GM13976 (cell line): ENCODE measurements around the gene USH1G.
A peak's percentile ranks its signal among the peaks of the same experiment; 100 is the strongest.

Experiments used
- DNase-seq: peaks from one replicate; pipeline ENCODE4 v3.0.0; 2012; ENCODE audit warnings: low spot score
- in situ Hi-C: fragments of 300-500 bp; cut with MboI; formaldehyde crosslinking; loops from one replicate; pipeline ENCODE4 v1.12.0; 2022; ENCODE audit warnings: low sequenced_read_pairs, mixed read lengths, inconsistent platforms; ENCODE audit not compliant: unreplicated experiment
- TF ChIP-seq, protein P1 (sequence below): IDR thresholded peaks from 2 replicates; pipeline ENCODE4 v1.5.1; 2012; ENCODE audit warnings: borderline replicate concordance, mild to moderate bottlenecking; ENCODE audit not compliant: insufficient read depth; ENCODE audit errors: extremely low read depth, missing control alignments, control extremely low read depth

Gene USH1G

DNA sequence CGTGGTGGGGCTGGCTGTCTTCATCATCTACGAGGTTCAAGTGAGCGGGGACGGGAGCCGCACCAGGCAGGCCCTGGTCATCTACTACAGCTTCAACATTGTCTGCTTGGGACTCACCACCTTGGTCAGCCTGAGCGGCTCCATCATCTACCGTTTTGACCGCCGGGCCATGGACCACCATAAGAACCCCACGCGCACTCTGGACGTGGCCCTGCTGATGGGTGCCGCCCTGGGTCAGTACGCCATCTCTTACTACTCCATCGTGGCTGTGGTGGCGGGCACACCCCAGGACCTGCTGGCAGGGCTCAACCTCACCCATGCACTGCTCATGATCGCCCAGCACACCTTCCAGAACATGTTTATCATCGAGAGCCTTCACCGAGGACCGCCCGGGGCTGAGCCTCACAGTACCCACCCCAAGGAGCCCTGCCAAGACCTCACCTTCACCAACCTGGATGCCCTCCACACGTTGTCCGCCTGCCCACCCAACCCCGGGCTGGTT is 7.5 kb upstream of the USH1G start:
- TF ChIP-seq, protein P1, sequence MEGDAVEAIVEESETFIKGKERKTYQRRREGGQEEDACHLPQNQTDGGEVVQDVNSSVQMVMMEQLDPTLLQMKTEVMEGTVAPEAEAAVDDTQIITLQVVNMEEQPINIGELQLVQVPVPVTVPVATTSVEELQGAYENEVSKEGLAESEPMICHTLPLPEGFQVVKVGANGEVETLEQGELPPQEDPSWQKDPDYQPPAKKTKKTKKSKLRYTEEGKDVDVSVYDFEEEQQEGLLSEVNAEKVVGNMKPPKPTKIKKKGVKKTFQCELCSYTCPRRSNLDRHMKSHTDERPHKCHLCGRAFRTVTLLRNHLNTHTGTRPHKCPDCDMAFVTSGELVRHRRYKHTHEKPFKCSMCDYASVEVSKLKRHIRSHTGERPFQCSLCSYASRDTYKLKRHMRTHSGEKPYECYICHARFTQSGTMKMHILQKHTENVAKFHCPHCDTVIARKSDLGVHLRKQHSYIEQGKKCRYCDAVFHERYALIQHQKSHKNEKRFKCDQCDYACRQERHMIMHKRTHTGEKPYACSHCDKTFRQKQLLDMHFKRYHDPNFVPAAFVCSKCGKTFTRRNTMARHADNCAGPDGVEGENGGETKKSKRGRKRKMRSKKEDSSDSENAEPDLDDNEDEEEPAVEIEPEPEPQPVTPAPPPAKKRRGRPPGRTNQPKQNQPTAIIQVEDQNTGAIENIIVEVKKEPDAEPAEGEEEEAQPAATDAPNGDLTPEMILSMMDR: no peak
- in situ Hi-C loops: no loop called here
- no peak for DNase-seq

DNA sequence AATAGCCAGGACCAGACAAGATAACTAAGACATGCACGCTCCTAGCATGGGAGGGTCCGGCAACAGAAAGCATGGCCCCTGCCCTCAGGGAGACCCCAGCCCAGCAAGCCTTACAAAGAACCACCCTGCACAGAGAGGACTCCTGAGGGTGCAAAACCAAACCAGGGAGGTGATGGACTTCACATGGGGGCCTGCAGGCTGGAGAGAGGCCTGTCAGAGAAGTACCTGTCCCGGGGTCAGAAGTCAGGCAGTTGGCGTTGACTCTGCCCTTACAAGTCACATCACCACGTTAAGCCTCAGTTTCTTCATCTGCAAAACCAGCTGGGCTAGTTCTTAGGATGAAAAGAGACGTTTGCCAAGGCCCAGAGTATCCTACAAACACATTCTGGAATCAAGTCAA is 5.7 kb upstream of the USH1G start:
- TF ChIP-seq, protein P1: no peak
- no peak for DNase-seq
- in situ Hi-C loops: no loop called here

DNA sequence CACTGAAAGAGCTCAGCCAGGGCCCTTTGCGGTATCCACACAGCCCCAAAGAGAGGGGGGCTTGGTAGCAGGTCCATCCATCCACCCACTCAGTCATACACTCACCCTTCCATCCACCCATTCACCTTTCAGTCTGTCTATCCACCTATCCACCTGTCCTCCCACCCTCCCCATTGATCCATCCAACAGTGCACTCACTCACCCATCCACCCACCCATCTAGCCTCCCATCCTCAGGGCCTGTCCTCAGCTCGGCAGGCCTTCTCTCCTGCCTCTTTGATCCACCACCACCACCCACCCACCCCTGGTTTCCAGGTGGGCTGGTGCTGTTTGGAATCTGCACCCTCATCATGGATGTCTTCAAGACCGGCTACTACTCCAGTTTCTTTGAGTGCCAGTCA is 2.2 kb upstream of the USH1G start:
- in situ Hi-C loops: no loop called here
- no peak for DNase-seq
- TF ChIP-seq, protein P1: no peak

DNA sequence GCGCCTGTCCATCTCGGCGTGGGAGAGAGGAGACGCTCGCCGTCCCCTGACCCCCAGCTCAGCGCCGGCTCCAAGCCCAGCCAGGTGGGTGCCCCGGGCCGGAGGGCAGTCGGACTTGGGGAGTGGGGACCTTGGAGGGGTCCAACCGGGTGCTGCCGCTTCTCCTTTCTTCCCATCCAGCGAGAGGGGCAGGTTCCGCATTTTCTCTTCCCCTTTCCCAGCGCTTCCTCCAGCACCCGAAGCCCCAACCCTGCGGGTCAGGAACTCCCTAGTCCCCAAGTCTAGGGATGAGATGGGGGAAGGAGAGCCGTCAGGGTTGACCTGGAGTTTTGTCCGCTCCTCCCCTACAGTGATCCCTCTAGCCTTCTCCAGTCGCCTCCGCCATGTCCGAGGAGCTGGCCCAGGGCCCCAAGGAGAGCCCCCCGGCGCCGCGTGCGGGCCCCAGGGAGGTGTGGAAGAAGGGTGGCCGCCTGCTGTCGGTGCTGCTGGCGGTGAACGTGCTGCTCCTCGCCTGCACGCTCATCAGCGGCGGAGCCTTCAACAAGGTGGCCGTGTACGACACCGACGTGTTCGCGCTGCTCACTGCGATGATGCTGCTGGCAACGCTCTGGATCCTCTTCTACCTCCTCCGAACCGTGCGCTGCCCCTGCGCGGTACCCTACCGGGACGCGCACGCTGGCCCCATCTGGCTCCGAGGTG is 1.3 kb upstream of the USH1G start, which contains the start of gene OTOP2:
TSS of gene OTOP2 (plus strand) at position 24 of the 699 bp plus-strand sequence. CDS start at position 384, 360 bp downstream.
- peak; percentile 58 for DNase-seq
- in situ Hi-C loops: loop anchor here (5.0 kb wide), 1 partner anchor 33 kb away; no protein-coding TSS in a partner anchor
- TF ChIP-seq, protein P1: no peak

DNA sequence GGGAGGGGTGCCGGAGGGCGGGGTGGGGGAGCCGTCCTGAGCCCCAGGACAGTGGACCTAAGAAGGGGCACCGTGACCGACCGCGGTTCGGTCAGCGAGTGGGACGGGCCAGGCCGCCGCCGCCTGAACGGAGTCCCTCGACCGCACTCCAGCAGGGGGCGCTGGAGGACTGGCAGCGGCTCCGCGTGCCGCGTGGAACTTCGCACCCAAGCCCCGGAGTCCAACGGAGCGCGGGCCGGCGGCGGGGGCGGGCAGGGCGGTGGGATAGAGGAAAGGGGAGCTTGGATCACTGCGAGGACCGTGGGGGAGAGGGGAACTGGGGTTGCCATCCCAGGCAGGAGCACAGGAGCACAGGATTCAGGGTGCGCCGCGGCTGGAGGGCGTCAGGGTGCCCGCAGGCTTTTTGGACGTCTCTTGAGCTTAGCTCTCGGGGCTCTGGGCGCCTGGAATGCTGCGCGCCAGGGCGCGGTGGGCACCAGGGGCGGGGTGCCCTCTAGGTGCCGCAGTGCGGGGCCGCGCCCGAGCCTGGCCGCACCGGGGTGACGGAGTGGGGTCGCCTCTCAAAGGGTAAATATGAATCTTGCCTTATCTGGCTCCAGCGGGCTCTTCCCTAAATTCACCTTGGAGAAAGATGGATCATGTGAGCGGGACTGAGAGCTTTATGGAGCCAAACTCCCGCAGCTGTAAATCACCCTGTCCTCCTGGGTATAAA is 639 bp upstream of the USH1G start:
- in situ Hi-C loops: loop anchor here (5.0 kb wide), 1 partner anchor 34 kb away; no protein-coding TSS in a partner anchor
- TF ChIP-seq, protein P1: peak; percentile 93

DNA sequence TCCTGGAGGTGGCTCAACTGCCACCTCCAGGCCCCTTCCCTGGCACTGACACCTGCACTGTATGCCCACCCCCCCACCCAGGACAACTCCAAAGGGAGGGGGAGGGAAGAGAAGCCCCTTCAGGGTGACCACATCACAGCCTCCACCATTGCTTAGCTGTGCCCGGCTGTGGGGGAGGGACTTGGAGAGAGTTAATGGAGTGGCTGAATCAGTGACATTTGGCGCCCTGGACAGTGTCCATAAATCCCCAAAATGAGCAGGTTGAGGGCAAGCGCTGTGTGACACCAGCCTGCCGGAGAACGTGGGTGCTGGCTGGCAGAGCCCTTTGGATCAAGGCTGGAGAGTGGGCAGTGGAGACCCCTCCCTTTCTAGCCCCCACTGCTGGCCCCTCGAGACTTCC is 883 bp downstream of the USH1G start:
- TF ChIP-seq, protein P1: no peak
- in situ Hi-C loops: loop anchor here (5.0 kb wide), 1 partner anchor 35 kb away; no protein-coding TSS in a partner anchor
- no peak for DNase-seq

More for the DNA sequence above, 639 bp upstream of the USH1G start:
- DNase-seq: peak; percentile 93
